ENCODE measurements around the gene ADAMTSL5. TPM values are rescaled to one million over a fixed set of nuclear protein-coding genes. Genes with fewer than 3 reads are reported as not detected.

The ADAMTSL5 gene
- total and polyA plus RNA-seq, 4 donors = 0.09 to 1.8 (median 1.1) TPM

DNA sequence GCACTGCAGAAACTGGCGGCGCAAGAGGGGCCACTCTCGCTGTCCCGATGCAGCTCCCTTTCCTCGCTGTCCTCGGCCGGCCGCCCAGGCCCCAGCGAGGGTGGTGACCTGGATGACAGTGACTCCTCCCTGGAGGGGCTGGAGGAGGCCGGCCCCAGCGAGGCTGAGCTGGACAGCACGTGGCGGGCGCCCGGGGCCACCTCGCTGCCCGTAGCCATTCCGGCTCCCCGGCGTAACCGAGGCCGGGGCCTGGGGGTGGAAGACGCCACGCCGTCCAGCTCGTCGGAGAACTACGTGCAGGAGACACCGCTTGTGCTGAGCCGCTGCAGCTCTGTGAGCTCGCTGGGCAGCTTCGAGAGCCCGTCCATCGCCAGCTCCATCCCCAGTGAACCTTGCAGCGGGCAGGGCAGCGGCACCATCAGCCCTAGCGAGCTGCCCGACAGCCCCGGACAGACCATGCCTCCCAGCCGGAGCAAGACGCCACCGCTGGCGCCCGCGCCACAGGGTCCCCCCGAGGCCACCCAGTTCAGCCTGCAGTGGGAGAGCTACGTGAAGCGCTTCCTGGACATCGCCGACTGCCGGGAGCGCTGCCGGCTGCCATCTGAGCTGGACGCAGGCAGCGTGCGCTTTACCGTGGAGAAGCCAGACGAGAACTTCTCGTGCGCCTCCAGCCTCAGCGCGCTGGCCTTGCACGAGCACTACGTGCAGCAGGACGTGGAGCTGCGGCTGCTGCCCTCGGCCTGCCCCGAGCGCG lies 46.2 kb downstream of the ADAMTSL5 start (continued):
- TF ChIP-seq, protein P1, sequence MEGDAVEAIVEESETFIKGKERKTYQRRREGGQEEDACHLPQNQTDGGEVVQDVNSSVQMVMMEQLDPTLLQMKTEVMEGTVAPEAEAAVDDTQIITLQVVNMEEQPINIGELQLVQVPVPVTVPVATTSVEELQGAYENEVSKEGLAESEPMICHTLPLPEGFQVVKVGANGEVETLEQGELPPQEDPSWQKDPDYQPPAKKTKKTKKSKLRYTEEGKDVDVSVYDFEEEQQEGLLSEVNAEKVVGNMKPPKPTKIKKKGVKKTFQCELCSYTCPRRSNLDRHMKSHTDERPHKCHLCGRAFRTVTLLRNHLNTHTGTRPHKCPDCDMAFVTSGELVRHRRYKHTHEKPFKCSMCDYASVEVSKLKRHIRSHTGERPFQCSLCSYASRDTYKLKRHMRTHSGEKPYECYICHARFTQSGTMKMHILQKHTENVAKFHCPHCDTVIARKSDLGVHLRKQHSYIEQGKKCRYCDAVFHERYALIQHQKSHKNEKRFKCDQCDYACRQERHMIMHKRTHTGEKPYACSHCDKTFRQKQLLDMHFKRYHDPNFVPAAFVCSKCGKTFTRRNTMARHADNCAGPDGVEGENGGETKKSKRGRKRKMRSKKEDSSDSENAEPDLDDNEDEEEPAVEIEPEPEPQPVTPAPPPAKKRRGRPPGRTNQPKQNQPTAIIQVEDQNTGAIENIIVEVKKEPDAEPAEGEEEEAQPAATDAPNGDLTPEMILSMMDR (IDR thresholded peaks at IDR 0.05; ENCODE audit: low read depth, low read length, missing input control) = no peak
- TF ChIP-seq SP1 (IDR thresholded peaks at IDR 0.05) = no peak
- TF ChIP-seq NR2F2 (IDR thresholded peaks at IDR 0.05) = no peak

DNA sequence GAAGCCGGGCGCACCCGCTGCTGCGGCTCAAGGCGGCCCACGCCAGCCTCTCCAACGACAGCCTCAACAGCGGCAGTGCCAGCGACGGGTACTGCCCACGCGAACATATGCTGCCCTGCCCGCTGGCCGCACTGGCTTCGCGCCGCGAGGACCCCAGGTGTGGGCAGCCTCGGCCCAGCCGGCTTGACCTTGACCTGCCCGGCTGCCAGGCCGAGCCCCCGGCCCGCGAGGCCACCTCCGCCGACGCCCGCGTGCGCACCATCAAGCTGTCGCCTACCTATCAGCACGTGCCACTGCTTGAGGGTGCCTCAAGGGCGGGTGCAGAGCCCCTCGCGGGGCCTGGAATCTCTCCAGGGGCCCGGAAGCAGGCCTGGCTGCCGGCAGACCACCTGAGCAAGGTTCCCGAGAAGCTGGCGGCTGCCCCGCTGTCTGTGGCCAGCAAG lies 46.8 kb downstream of the ADAMTSL5 start:
- no peaks in the 10 kb centered on the region for H3K36me3 ChIP-seq (ENCODE audit: control insufficient read depth in 4 of 4, insufficient read depth in 3 of 4, low read depth in 1 of 4, low read length in 3 of 4)
- H3K9me3 ChIP-seq (ENCODE audit: control insufficient read depth in 4 of 4, low read length in 3 of 4) = no peaks in the 10 kb centered on the region
- H3K27me3 ChIP-seq (ENCODE audit: control insufficient read depth in 4 of 4, insufficient read depth in 4 of 4, low read length in 3 of 4) = peaks cover 0 to 11% (median 5%) of the 10 kb centered on the region in 4 donors
- WGBS = 63% methylated on average over 41 of the region's 41 CpGs
- no peak overlapping the region for H3K4me3 ChIP-seq (ENCODE audit: low read depth in 1 of 3, low read length in 3 of 3)
- DNase-seq (ENCODE audit: low spot score) = no peak
- TF ChIP-seq RAD21 (IDR thresholded peaks at IDR 0.05) (no peak), JUND (IDR thresholded peaks at IDR 0.05) (no peak), TAF1 (conservative IDR thresholded peaks at IDR 0.05) (no peak), FOXA2 (IDR thresholded peaks at IDR 0.05) (no peak)
- TF ChIP-seq, protein P1 (IDR thresholded peaks at IDR 0.05; ENCODE audit: low read depth, low read length, missing input control) = no peak
- H3K9ac ChIP-seq (ENCODE audit: low read depth in 1 of 2, low read length in 2 of 2) = no peak overlapping the region
- no peak overlapping the region for H3K27ac ChIP-seq (ENCODE audit: low read depth in 1 of 2, low read length in 2 of 2)
- H3K4me1 ChIP-seq (ENCODE audit: control insufficient read depth in 4 of 4, insufficient read depth in 4 of 4, low read length in 3 of 4) = peaks cover 25 to 52% (median 41%) of the 10 kb centered on the region in 4 donors

DNA sequence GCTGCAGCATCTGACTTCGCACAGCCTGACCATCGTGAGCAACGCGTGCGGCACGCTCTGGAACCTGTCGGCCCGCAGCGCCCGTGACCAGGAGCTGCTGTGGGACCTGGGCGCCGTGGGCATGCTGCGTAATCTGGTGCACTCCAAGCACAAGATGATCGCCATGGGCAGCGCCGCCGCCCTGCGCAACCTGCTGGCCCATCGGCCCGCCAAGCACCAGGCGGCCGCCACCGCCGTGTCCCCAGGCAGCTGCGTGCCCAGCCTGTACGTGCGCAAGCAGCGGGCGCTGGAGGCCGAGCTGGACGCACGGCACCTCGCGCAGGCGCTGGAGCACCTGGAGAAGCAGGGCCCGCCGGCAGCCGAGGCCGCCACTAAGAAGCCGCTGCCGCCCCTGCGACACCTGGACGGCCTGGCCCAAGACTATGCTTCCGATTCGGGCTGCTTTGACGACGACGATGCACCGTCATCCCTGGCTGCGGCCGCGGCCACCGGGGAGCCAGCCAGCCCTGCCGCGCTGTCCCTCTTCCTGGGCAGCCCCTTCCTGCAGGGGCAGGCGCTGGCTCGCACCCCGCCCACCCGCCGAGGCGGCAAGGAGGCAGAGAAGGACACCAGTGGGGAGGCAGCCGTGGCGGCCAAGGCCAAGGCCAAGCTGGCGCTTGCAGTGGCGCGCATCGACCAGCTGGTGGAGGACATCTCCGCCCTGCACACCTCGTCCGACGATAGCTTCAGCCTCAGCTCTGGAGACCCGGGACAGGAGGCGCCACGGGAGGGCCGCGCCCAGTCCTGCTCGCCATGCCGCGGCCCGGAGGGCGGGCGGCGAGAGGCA lies 47.4 kb downstream of the ADAMTSL5 start:
- Histone ChIP-seq H3K27me3 (ENCODE audit: control insufficient read depth in 4 of 4, insufficient read depth in 4 of 4, low read length in 3 of 4) (peaks cover 0 to 11% (median 3%) of the 10 kb centered on the region in 4 donors), H3K9ac (ENCODE audit: low read depth in 1 of 2, low read length in 2 of 2) (no peak overlapping the region), H3K4me1 (ENCODE audit: control insufficient read depth in 4 of 4, insufficient read depth in 4 of 4, low read length in 3 of 4) (peaks cover 18 to 45% (median 35%) of the 10 kb centered on the region in 4 donors), H3K4me3 (ENCODE audit: low read depth in 1 of 3, low read length in 3 of 3) (no peak overlapping the region), H3K36me3 (ENCODE audit: control insufficient read depth in 4 of 4, insufficient read depth in 3 of 4, low read depth in 1 of 4, low read length in 3 of 4) (no peaks in the 10 kb centered on the region), H3K27ac (ENCODE audit: low read depth in 1 of 2, low read length in 2 of 2) (no peak overlapping the region), H3K9me3 (ENCODE audit: control insufficient read depth in 4 of 4, low read length in 3 of 4) (no peaks in the 10 kb centered on the region)
- DNase-seq (ENCODE audit: low spot score) = no peak
- TF ChIP-seq RXRA (IDR thresholded peaks at IDR 0.05) (no peak), RAD21 (IDR thresholded peaks at IDR 0.05) (peak in 1 of 2 donors; percentile 62)
- TF ChIP-seq, protein P1 (IDR thresholded peaks at IDR 0.05; ENCODE audit: low read depth, low read length, missing input control) = peak; percentile 49
- 54% methylated on average over 83 of the region's 83 CpGs for WGBS

All from liver (tissue), 9 donors.